OCI-LY1 (cell line): ENCODE measurements around the gene UNC80.

Source experiments
- EZH2 ChIP-seq: fragments of 200-600 bp; sonication (generic), shearing (Covaris generic); IDR thresholded peaks from 2 replicates; pipeline ENCODE4 v1.8.0; 2017; ENCODE audit warnings: borderline replicate concordance, mixed run types, mild to moderate bottlenecking, antibody characterized with exemption, low read length, moderate library complexity, mixed read lengths
- TF ChIP-seq, protein P1 (sequence below): fragments of 200-600 bp; sonication (generic), shearing (Covaris generic); IDR thresholded peaks from 2 replicates; pipeline ENCODE4 v1.5.1; 2017; ENCODE audit warnings: mild to moderate bottlenecking, antibody characterized with exemption, low read length, moderate library complexity, mixed read lengths

DNA sequence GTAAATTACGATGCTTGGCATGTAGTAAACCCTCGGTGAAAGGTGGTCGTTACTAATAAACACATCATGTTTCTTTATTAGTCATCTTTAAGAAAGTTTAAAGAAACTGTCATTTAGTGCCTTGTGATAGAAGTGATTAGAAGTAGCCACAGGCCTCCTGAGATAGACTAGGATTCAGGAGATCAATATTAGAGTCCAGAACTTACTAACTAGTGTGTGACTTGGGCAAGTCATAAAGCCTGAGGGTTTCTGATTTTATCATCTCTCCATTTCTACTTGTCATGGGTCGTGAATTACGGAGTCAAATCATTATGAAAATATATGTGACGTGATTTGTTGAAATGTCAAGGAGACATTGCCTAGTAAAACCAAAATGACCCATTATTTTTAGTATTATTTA, 237.5 kb downstream of the UNC80 start:
- TF ChIP-seq, protein P1, sequence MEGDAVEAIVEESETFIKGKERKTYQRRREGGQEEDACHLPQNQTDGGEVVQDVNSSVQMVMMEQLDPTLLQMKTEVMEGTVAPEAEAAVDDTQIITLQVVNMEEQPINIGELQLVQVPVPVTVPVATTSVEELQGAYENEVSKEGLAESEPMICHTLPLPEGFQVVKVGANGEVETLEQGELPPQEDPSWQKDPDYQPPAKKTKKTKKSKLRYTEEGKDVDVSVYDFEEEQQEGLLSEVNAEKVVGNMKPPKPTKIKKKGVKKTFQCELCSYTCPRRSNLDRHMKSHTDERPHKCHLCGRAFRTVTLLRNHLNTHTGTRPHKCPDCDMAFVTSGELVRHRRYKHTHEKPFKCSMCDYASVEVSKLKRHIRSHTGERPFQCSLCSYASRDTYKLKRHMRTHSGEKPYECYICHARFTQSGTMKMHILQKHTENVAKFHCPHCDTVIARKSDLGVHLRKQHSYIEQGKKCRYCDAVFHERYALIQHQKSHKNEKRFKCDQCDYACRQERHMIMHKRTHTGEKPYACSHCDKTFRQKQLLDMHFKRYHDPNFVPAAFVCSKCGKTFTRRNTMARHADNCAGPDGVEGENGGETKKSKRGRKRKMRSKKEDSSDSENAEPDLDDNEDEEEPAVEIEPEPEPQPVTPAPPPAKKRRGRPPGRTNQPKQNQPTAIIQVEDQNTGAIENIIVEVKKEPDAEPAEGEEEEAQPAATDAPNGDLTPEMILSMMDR, result no peak
- TF ChIP-seq EZH2, result no peak
